Measurements from ENCODE around the gene PBX3.
A peak's percentile ranks its signal among the peaks of the same experiment; 100 is the strongest.

Gene PBX3

DNA sequence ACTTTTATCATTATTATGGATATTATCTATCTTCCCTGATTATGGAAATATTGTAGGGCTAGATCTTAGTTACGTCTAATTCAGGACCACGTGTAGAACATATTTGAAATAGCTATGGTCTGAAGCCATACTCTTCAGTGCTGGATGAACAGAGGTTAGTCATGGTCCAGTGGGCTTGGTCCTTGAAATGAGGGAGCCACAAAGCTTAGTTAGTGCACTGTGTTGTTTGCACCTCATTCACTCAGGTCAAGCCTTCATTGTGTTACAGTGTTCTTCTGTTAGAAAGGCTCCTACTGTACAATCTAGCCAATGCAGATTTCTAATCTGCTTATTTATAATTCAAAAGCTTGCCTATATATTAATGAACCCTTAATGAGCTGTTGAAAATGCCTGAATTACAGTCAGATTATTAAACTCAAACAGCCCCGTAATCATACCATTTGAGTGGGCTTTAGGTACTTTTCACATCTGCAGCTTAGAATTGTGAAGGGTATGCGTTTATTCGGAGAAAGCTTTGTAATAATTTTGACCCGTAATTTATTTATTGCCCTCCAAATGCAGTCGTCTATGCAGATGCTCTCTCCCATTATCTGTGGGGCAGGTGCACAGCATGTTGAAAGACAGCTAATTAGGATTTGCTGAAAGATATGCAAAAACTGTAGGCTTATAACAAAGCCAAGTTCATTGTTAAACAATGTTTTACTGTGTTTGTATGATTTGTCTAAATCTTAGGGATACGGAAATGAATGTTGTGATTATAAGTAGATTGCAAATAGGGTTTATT, 164.9 kb downstream of the PBX3 start:
- no peak for DNase-seq
- TF ChIP-seq POLR2A (IDR thresholded peaks at IDR 0.05; ENCODE audit: low read length) (no peak), GATA1 (IDR thresholded peaks at IDR 0.05; ENCODE audit: low read depth, low read length) (no peak)

DNA sequence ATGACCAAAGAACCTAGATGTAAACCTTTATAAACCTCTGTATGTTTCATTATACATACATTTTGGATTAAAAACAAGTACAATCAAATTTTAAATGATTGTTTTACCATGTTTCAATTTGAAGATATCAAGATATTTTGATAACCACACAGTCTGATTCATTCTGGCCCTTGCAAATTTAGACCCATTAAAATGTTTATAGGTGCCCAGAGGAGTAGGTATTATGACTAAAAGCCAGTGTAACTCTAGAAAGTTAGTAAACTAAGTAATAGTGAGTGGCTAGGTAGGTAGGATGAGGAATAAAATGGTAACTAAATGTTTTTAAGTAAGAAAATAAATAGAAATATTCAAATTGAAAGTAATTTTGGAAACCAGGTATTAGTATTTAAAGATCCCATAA, 165.5 kb downstream of the PBX3 start:
- TF ChIP-seq POLR2A (IDR thresholded peaks at IDR 0.05; ENCODE audit: low read length) (no peak), GATA1 (IDR thresholded peaks at IDR 0.05; ENCODE audit: low read depth, low read length) (no peak)
- no peak for DNase-seq

DNA sequence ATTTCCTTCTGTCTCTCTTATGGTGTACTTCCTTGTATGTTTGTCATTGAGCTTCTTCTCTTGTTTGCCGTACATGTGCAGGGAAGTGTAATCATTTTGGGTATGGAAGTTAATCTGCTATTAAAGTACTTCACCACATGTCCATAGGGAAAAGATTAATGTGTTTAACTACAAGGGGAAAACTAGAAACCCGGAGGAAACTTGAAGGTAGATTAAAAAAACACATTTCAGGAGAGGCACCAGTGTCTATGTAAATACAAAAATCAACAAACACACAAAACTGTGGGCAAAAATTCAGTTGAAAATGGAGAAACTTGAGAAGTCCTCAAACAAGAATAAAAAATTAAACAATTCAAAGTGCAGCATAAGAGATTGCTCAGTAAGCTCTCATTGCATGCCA, 166.4 kb downstream of the PBX3 start:
- no peak for TF ChIP-seq POLR2A (IDR thresholded peaks at IDR 0.05; ENCODE audit: low read length)
- no peak for TF ChIP-seq GATA1 (IDR thresholded peaks at IDR 0.05; ENCODE audit: low read depth, low read length)
- no peak for DNase-seq

DNA sequence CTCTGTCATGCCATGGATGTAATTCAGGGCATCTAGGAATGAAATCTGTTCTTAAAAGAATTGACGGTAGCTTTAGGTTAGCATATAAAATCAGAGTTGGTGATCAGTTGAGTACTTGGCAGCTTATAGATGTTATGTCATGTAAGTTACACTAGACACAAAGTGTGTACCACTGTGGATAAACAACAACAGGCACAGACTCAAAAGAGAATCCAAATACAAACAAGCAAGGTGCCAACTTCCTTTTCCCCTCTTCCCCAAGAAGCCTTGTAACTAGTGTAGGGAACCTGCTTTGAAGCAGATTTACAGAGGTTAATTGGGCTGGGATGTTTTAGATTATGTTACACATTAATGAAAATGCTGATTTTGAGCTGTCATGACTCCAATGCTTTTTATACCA, 167.2 kb downstream of the PBX3 start:
- no peak for TF ChIP-seq POLR2A (IDR thresholded peaks at IDR 0.05; ENCODE audit: low read length)
- no peak for TF ChIP-seq GATA1 (IDR thresholded peaks at IDR 0.05; ENCODE audit: low read depth, low read length)
- no peak for DNase-seq

DNA sequence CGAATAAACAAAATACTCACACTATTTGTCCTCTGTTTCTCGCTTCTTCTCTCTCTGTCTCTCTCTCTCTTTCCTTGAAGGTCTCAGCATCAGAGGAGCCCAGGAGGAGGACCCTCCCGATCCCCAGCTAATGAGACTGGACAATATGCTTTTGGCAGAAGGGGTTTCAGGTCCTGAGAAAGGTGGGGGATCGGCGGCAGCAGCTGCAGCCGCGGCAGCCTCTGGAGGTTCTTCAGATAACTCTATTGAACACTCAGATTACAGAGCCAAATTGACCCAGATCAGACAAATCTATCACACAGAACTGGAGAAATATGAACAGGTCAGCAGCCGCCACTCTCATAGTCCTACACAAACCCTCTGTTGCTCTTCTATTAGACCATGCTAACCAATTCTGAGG, 168.4 kb downstream of the PBX3 start:
- no peak for DNase-seq
- no peak for TF ChIP-seq POLR2A (IDR thresholded peaks at IDR 0.05; ENCODE audit: low read length)
- TF ChIP-seq GATA1 (IDR thresholded peaks at IDR 0.05; ENCODE audit: low read depth, low read length) = no peak

DNA sequence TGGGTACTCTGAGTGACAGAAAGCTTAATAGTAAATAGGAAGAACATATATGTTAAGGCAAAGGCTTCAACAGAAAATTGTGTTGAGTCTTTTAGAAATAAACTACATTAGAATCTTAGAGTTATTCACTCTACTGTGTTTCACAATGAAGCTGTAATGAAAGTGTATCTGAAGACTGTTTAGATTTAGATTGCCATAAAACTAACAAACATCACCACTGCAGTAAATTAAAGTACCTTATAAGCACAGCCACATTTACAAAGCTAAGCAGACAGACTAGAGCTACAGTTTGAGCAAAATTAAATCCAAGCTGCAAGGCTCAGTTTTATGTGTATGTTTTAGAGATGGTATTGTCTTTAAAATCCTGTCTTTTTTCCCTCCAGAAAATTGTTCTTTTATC, 172.4 kb downstream of the PBX3 start:
- TF ChIP-seq GATA1 (IDR thresholded peaks at IDR 0.05; ENCODE audit: low read depth, low read length) (no peak), POLR2A (IDR thresholded peaks at IDR 0.05; ENCODE audit: low read length) (no peak)

DNA sequence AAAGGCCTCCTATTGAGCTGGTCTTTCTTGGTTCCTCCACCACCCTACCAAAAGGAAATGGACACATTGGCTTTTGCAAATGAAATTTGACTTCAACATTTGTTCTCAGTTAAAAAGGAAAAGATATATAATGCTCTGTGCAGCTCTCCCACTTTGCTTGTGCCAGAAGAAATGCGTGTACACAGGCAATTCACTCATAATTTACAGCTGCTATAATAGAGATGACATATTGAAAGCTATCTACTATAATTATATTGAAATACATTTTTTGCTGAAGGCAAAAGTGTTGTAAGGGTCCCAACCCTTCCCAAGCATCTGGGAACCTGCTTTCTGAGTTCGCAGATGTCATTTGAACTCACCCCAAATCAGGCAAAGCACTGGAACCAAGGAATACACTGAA, 173.2 kb downstream of the PBX3 start:
- no peak for DNase-seq
- no peak for TF ChIP-seq POLR2A (IDR thresholded peaks at IDR 0.05; ENCODE audit: low read length)
- no peak for TF ChIP-seq GATA1 (IDR thresholded peaks at IDR 0.05; ENCODE audit: low read depth, low read length)

More for the DNA sequence above, 172.4 kb downstream of the PBX3 start:
- no peak for DNase-seq

DNA sequence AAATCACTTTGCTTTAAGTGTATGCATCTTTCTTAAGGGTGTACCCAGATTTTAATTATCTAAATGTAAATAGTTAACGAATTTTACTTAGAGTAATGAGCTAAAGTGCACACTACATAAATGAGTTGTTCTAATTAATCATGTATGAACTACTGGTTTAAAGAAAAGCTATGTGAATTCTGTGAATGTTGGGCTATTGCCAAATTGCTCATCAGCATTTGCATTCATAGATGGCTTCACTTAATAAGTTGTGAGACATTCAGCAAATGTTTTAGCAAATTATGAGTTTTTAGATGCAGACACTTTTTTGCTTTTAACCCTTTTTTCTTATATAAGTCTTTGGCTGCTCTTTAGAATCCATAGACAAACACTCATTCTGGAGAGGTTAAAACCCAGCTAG, 175.7 kb downstream of the PBX3 start:
- no peak for TF ChIP-seq POLR2A (IDR thresholded peaks at IDR 0.05; ENCODE audit: low read length)
- no peak for TF ChIP-seq GATA1 (IDR thresholded peaks at IDR 0.05; ENCODE audit: low read depth, low read length)
- DNase-seq = no peak

DNA sequence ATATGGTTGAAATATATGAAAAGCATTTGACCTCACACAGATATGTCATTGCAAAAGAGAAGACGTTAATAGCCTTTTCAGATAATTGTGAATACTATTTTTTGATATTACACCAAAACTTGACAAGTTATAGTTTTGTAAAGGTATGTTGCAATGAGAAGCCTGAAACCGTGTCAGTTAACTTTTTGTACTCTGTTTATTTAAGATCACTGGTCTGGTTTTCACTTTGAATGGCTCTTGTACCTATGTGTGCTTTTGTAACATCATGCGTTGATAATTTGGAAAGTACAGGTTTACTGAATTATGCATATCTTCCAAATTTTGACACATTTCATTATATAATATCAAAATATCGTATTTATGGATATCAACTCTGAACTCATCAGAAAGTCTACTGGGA, 177.2 kb downstream of the PBX3 start:
- TF ChIP-seq GATA1 (IDR thresholded peaks at IDR 0.05; ENCODE audit: low read depth, low read length) (no peak), POLR2A (IDR thresholded peaks at IDR 0.05; ENCODE audit: low read length) (no peak)
- DNase-seq = peak in 1 of 2 experiments; percentile 18

DNA sequence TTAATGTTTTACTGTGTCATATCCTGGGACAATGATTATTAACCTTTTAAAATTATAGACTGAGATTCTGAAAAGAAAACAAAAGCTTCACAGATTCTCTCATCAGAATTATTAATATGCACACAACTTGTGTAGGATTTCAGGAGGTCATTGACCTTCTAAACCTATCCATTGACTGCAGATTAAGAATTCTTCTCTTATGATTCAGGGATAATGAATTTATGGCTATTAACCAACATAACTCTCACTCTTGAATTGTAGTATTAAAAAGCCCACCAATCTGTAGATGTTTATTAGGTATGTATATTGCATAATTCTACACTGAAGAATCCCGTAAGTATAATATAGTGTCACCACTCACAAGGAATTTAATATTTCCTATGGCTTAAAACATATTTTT, 179.8 kb downstream of the PBX3 start:
- DNase-seq = no peak
- no peak for TF ChIP-seq POLR2A (IDR thresholded peaks at IDR 0.05; ENCODE audit: low read length)
- no peak for TF ChIP-seq GATA1 (IDR thresholded peaks at IDR 0.05; ENCODE audit: low read depth, low read length)

DNA sequence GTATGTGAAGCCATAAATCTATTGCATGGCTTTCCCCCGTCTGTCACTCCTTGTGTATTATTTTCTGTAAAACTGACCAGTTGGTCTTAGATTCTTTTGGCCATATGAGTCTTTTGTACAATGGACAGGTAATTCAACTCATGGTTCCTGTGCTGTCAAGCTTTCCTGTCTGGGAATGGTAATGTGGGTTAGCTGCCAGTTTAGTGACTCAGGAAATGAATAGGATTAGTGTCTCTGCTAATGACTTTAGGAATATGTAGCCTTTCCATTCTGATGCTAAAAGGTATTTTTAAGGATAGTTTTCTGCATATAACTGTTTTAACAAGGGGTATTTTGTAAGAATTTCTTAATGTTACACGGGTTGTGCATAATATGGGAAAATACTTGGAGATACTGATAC, 182.7 kb downstream of the PBX3 start:
- no peak for DNase-seq
- TF ChIP-seq GATA1 (IDR thresholded peaks at IDR 0.05; ENCODE audit: low read depth, low read length) (no peak), POLR2A (IDR thresholded peaks at IDR 0.05; ENCODE audit: low read length) (no peak)

DNA sequence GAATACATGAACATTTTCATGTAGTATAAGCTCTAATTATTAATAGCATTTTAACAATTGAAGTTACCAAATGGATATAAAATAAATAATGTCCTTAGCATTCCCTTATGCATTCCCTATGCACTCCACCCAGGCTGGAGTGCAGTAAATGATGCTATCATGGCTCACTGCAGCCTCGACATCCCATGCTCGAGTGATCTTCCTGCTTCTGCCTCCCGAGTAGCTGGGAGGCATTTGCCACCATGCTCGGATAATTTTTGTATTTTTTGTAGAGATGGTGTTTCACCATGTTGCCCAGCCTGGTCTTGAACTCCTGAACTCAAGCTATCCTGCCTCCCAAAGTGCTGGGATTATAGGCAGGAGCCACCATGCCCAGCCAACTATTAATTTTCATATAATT, 184.0 kb downstream of the PBX3 start:
- no peak for TF ChIP-seq POLR2A (IDR thresholded peaks at IDR 0.05; ENCODE audit: low read length)
- DNase-seq = no peak

DNA sequence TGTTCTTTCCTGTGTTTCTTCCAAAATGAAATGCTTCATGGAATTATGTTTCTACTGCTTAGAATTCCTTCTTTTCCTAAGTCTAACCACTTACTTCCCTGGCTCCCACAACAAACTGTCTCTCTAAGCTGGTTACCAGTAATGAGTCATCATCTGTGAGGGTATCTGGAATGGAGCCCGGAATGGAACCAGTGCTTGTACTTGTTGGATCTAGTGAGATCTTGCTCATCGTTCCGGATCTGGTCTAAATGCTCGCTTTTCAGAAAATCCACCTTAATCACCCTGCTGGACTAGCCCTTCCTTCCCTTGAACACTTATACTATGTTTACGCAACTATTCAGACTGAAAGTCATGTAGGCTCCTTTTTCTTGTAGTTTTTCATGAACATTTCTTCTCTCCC, 184.8 kb downstream of the PBX3 start:
- TF ChIP-seq POLR2A (IDR thresholded peaks at IDR 0.05; ENCODE audit: low read length) (no peak), GATA1 (IDR thresholded peaks at IDR 0.05; ENCODE audit: low read depth, low read length) (no peak)
- DNase-seq = peak in 1 of 2 experiments; percentile 2

DNA sequence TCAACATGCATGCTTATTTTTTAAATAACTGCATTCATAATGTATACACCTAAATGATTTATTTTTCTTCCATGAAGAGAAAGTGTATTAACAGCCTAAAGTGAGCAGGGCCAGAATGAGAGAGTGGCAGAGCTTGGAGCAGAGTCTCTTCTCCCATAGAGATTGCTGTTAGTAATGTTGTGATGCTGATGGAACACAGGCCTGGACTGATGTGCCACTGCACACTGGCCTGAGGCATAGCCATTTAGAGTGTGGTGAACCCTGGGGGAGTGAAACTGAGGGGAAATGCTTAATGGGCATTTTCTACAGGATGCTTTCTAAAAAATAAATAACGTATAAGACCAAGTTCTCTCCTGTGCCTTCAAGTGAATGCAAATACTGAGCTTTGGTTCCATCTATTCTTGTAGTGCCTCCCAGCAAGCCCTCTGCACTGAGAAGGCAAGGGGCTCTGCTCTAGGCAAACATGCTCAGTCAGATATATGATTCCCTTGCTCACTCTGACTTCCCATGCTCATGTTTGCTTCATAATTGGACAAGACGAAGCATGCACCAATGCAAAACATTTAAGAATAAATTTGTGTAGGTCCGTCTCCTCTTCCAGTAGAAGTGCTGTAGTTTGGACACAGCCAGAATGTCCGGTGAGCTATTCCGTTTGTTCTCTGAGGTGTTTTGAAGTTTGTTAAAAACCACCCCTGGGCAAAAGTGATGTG, 185.7 kb downstream of the PBX3 start:
- TF ChIP-seq GATA1 (IDR thresholded peaks at IDR 0.05; ENCODE audit: low read depth, low read length) (no peak), POLR2A (IDR thresholded peaks at IDR 0.05; ENCODE audit: low read length) (no peak)
- DNase-seq = no peak

DNA sequence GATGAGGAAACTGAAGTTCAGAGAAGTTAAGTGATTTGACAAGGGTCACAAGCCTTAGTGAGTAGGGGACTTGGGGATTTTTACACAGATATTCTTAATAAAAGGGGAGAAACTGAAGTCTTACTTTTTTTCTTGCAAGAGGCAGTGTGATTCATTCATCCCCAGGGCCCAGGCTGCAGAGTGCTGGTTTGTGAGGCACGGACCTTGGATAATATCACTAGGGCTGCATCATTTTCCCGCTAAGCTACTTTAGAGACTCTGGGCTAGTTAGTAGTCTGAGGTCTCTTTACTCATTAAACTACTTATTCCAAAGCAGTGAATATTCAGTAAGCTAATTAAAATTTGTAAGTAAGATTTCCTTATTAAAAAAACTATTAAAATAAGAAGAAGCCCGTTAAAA, 195.0 kb downstream of the PBX3 start:
- no peak for TF ChIP-seq POLR2A (IDR thresholded peaks at IDR 0.05; ENCODE audit: low read length)
- TF ChIP-seq GATA1 (IDR thresholded peaks at IDR 0.05; ENCODE audit: low read depth, low read length) = no peak
- DNase-seq = no peak
